GM21717 (cell line): ENCODE results near the gene PTPRN2.

Experiments
- ATAC-seq: cut with Tn5 transposase; IDR thresholded peaks from one replicate; pipeline ENCODE4 v1.9.1; 2021; ENCODE audit warnings: mild to moderate bottlenecking, moderate library complexity; ENCODE audit not compliant: unreplicated experiment

Gene PTPRN2

DNA sequence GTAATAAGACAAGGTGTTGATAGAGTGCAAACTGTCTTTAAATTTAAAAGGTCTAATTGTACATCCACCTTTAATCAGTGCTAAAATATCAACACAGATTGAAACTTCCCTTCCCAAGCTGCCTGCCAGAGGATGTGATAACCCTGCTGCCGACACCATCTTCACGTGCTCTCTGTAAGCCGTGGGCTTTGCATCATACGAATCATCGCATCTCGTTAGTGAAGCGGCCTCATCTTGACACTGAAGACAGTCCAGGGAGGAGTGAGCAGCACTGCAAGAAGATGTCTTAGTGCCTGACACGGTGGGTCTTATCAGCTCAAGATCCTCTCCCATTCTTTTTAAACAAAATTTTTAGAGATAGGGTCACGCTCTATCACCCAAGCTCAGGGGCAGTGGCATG lies 518.8 kb downstream of the PTPRN2 start:
- ATAC-seq, result no peak

DNA sequence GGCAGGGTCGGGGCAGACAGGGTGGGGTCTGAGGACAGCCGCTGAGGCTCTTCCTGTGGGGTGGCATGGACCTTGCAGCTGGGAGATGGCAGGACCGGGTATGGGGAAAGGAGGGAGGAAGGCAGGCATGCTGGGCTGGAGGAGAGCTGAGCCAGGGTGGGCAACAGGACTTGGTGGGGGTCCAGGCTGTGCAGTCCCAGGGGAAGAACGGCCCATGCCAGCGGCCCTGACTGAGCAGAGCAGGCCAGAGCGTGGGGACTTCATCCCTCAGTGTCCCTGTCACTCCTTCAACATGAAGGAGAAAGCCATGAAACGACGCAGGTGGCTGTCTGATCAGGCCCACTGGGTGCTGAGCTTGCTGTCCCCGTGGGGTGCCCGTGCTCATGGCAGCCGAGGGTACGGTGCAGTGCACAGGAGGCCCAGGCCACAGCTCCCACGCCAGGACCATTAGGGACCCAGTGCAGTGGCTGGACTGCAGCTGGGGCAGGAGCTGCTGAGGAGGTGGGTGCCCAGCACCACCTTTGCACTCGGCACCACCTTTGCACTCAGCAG lies 519.6 kb downstream of the PTPRN2 start:
- no peak for ATAC-seq

DNA sequence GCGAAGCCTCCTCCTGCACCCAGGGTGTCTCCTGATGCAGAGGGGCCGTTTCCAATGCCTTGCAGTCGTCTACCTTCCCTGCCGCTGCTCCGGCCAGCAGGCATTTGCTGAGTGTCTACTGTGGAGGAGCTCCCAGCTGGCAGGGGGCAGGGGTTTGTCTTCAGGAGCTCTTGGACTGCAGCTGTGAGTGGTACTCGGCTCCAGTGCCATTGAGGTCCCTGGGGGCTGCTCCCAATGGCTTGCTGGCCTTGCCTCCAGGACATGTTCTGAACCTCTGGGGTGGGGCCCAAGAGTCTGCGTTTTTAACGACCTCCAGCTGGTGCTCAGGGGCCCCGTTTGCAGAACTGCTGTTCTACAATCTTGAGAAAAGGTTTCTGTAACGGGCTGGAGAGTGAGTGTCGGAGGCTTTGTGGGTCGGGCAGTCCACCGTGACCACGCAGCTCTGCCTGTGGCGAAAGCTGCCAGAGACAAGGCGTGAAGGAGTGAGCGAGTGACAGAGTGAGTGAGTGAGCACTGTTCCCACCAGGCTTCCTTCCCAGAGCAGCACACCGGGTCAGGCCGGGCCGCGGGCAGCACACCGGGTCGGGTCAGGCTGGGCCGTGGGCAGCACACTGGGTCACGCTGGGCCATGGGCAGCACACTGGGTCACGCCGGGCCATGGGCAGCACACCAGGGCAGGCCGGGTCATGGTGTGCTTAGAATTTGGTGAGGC lies 520.2 kb downstream of the PTPRN2 start:
- no peak for ATAC-seq

DNA sequence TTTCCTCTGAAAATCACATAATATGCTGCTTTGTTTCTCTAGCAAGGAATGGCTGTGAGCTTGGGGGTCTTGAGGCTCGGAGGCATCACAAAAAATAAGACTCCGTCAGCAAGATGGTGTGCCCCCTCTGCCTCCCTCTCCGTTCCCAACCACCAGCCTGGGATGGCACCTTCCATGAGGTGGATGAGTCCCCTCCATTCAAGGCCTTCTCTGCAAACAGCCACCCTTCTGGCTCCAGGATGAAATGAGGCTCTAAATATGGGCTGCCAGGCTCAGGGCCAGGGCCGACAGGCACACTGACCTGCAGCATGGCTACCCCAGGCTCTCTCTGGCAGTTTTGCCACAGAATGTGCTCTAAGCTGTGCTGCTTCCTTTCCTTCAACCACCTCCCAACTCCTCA lies 521.5 kb downstream of the PTPRN2 start:
- ATAC-seq, result no peak

DNA sequence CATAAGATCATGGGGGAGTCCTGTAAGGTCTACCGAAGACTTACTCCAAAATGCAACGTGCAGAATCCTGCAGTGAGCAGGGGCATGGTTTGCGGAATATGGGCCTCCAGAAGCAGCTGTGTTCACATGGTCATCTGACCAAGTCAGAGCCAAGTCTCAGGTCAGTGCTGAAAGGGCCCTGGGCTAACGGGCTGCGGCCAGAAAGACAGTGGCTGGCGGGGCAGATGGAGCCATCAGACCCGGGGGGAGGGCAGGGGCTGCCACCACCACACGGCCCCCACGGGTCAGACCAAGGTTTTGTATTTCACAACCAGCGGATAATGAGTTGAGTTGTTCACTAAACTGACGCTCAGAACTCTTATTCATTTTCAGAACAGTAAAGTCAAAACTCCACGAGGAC lies 522.3 kb downstream of the PTPRN2 start:
- no peak for ATAC-seq

DNA sequence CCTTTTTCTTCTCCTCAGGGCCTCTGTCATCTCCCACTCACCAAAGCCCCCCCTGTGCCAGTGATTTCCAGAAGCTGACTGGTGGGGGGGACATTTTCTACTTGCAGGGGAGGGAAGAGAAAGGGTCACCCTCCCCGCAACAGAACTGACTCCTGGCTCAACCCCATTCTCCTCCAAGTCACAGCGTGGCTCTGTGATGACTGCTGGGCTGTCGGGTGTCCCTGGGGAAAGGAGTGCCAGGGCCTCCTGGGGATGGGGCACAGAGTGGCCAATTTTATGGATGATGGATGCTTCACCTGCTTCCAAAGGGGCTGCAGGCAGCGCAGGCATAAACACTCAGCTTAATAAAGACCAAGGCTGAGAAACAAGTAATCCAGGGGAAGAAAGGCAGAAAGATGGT lies 523.0 kb downstream of the PTPRN2 start:
- ATAC-seq, result no peak

DNA sequence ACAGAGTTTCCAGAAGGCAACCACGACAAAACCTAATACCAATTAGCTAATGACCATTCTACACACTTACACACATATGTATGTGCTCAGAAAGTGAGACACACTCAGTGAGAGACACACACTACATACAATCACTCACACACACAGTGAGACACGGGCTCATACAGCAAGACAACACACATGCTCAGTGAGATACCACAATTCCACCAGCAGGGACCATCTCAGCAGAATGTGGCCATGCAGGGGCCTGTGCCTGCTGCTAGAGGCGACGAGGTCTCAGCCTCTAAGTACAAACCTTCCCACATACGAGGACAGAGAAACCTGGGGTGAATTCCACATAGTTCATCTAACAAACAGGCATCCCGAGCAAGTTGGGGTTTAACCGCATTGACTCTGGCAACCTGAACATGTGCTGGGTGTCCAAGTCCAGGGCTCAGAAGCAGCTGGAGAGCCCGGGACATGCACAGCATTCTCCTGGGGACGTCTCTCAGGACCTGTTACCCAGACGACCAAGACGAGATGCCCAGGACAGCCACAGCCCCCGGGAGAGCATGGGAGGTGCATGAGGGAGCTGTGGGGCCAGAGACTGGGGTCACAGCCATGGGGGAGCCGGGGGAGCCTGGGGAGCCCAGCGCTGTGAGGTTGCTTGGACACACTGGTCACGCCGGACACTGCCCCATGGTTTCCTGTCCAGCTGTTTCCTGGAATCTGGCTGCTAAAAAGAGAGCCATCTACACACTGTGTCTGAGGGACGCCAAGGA lies 523.6 kb downstream of the PTPRN2 start:
- no peak for ATAC-seq

DNA sequence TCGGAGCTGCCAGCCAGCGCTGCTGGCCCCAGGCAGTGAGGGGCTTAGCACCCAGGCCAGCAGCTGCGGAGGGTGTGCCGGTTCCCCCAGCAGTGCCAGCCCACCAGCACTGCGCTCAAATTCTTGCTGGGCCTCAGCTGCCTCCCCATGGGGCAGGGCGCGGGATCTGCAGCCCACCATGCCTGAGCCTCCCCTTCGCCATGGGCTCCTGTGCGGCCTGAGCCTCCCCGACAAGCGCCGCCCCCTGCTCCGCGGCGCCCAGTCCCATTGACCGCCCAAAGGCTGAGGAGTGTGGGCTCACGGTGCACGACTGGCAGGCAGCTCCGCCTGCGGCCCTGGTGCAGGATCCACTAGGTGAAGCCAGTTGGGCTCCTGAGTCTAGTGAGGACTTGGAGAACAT lies 525.0 kb downstream of the PTPRN2 start:
- ATAC-seq, result no peak

DNA sequence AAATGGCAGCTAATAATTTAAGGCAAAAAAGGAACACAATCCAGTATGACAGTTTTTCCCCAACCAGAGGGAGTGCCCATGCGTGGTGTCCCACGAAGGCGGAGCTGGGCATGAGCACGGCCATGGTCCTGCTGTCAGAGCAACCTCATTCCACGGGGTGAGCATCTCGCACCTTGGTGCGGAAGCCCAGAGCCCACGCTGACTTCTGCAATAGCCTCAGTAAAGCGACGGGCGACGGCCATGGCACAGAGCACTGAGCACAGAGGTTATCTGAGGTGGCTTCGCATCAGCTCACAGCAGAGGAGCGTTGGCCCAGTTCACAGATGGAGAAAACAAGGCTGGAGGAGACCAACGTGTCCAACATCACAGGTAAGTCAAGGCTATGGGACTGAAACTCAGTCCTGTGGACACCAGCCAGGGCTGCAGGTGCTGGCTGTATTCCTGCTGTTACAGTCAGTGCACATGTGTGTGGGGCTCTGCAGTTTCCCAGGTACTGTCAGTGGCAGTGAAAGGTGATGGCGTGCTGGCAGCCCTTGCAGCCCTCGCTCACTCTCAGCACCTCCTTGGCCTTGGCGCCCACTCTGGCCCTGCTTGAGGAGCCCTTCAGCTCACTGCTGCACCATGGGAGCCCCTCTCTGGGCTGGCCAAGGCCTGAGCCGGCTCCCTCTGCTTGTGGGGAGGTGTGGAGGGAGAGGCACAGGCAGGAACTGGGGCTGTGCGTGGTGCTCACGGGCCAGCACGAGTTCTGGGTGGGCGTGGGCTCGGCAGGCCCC lies 525.6 kb downstream of the PTPRN2 start:
- no peak for ATAC-seq

DNA sequence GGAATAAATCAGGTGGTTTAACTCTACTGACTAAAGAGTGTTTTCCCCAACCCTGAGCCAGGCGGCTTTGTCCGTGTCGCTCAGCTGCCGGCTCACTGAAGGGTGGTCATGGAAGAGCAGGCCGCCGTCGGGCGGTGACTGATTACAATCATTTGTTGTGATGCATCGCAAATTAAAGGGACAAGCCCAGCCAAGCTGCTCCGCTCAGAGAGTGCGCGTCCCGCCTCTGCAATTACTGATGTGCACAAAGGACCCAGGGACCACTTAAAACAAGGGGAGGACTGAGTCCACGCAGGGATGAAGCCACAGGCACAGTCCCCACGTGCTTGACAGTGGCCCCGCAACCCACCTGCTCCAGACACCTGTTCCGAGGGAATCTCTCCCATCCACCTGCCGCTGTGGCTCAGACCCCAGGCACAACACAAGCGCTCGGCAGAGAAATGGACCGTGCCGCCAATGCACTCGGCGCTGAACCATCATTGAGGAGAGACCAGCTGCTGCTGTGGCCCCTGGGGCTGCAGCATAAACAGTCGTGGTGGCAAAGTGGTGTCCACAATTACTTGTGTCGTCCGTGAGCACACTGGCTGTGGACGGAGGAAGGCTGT lies 526.5 kb downstream of the PTPRN2 start:
- no peak for ATAC-seq

DNA sequence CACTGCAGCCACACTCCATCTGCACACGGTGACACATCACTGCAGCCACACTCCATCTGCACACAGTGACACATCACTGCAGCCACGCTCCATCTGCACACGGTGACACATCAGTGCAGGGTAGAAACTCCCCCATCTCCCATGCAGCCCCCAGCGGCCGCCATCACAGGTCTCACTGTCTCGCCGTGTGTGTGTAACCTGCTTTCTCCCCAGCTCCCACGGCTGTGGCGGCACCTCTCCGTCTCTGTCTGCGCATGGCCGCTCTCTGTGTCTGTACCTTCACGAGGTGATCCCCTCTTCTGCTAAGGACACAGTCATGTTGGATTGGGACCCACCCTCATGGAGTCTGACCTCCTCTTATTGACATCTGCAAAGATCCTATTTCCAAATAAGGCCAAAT lies 527.4 kb downstream of the PTPRN2 start:
- no peak for ATAC-seq

DNA sequence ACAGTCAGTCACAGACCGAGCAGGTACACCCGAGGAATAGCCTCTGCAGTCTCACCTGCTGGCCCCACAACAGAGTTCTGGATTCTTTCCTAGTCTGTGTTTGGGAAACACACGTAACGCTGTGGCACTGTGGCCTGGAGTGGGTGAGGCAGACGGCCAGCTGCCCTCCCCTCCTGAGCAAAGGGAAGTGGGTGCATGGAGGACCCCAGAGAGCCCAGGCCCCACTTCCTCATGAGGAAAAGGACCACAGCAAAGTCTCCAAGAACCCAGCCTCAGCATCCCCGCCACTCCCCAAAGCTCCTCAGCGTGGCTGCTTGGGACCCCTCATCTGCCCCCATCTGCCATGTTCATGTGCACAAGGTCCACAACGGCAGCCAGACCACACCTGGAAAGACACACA lies 530.2 kb downstream of the PTPRN2 start:
- ATAC-seq, result no peak

DNA sequence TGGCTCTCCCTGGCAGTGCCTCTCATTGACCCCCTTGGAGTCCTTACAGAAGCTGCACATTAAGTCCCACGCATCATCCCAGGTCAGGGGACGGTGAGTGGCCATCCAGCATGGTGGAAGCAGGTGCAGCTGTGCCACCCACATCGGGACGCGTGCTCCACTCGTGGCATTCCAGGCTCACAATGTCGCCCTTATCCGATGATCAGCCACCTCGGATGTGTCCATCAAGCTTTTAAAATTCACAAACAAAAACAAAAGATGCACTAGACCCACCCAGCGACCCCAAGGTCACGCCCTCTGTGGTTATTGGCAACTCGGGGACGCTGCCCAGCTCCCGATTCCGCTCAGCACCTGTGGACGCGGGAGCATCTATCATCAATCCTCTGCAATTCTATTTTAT lies 530.9 kb downstream of the PTPRN2 start:
- no peak for ATAC-seq

DNA sequence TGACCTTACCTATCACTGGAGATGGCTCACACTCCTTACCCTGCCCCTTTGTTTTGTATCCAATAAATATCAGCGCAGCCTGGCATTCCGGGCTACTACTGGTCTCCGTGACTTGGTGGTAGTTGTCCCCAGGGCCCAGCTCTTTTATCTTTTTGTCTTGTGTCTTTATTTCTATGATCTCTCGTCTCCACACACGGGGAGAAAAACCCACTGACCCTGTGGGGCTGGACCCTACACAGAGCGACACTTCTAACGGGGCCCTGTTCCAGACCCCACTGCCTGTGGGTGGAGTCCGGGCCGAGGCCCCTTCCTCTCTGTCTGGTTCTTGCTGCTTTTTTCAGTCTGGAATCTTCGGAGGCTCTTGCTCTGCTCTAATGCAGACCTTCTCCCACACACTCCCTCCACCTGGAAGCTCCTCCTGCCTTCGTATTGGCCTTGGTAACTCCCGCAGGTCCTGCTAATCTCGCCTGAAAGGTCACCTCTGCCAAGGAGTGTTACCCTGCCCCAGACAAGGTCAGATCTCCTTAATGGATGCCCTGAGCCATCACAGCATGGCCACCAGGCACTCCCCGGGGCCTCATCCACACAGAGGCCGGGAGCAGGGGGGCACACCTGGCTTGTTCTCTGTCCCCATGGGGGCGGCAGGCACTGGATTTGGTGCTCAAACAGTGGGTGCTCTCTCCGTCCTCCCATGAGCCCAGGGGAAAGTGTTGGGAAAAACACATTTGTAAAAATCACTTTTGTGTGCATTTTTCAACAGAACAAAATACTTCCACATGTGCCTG lies 531.7 kb downstream of the PTPRN2 start:
- ATAC-seq, result no peak

DNA sequence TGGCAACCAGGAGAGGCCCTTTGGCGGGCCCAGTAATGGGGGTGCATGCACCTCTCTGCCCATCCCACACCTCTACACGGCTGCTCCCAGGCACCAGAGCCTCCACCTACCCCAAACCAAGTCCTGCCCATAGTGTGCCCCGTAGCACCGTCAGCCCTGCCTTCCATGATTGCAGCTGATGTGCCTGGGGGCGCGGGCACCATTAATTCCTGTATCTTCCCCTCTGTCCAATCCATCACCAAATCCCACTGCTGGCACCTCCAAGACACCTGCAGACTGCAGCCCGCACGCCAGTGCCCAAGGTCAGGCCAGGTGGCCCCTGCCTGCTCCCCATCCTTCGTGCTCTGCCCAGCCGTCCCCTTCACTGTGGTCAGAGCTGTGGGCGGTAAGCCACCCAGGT lies 533.0 kb downstream of the PTPRN2 start:
- no peak for ATAC-seq

DNA sequence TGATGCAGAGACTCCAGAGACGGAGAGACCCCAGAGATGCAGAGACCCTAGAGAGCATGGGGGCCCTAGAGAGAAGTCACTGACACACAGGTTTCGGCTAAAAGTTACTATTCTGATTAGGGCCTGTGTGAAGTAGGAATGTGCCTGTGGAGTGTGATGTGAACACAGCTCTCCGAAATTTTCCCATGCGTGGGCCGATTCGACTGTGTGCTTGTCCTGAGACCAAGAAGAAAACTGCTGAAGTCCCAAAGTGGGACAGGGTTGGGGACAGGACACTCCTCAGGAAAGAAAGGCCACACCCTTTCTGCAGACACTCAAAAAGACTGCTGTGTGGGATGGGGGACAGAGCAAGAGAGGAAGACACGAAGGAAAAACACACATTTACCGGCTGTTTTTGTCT lies 533.5 kb downstream of the PTPRN2 start:
- no peak for ATAC-seq

DNA sequence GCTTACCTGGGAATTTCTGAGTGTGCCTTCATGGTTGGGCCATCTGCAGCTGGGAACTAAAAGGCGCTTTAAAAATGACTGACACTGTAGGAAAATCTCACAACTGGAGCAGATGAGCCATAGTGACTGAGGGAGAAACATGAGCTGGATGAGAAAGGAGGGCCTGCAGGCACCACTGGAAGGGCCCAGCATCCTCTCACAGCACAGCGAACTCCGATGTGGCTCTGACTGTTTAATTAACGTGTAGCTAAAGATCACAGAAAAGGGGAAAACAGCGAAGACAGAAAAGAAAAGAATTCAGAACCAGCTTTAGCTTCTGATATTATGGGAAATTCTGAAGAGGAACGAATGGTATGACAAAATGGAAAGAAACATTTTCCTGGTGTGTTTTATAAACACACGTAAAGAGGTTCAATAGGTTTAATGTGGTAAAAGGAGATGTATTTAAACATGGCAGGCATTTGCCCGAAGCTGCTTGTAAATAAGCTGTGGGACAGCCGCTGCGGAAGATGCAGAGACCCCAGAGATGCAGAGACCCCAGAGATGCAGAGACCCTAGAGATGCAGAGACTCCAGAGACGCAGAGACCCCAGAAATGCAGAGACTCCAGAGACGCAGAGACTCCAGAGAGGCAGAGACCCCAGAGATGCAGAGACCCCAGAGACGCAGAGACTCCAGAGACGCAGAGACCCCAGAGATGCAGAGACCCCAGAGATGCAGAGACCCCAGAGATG lies 534.3 kb downstream of the PTPRN2 start:
- no peak for ATAC-seq

DNA sequence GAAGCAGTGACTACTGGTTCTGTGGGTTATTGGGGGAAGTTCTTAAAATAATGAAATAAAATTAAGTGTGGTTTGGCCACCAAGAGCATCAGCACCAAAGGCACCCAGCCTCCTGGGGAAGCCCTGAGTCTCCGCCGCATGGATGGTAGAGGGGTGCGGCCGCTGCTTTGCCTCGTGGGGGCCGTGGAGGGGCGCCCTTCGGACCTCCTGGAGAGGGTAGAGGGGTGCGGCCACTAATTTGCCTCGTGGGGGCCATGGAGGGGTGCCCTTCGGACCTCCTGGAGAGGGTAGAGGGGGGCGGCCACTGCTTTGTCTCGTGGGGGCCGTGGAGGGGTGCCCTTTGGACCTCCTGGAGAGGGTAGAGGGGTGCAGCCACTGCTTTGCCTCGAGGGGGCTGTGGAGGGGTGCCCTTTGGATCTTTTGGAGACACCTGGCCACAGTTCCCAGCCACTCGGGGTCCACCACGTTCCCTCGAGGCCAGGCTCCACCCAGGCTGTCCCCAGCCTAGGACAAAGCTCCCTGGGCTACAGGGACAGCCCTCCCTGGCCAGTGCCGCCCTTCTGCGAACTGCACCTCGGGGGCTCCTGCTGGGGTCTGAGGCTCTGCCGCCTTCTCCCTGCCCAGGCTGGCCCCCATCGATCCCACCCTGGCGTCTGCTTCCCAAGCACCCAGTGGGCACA lies 535.1 kb downstream of the PTPRN2 start:
- no peak for ATAC-seq

DNA sequence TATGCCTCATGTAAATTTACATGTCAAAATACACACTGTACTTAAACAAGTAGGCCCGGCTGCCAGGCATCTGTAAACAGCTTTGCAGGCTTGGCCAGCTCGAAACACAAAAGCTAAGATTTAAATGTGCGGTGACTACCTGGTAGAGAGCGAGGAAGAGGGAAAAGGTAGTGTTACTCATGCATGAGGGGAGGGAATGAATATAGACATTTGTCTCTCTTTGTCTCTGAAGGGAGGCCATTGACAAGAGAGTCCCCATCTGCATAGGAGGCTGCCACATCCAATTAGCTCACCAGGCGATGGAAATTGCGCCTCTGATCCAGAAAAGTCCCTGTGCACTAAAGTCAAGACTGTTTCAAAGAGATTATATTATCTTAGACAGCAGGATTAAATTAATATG lies 535.8 kb downstream of the PTPRN2 start:
- no peak for ATAC-seq
